GM12892 (cell line): ENCODE measurements around the gene ZSWIM6.

Experiments used
- POLR2A ChIP-seq: IDR thresholded peaks from 2 replicates; pipeline ENCODE4 v1.6.1; 2011; ENCODE audit warnings: low read depth, low read length, control low read depth
- POLR2AphosphoS5 ChIP-seq: IDR thresholded peaks from 2 replicates; pipeline ENCODE4 v1.6.1; 2011; ENCODE audit warnings: low read depth, low read length, control low read depth

GRCh38 chr5:61523997-61524396 is 191.9 kb downstream of the ZSWIM6 start:
- no peak for TF ChIP-seq POLR2AphosphoS5
- no peak for TF ChIP-seq POLR2A
